ENCODE data around the gene RXFP2.

- TF ChIP-seq CTCF (conservative IDR thresholded peaks at IDR 0.05; ENCODE audit: low read depth, low read length) (no peak), EZH2 (IDR thresholded peaks at IDR 0.05; ENCODE audit: borderline replicate concordance, low read depth, low read length, poor library complexity, severe bottlenecking) (no peak)
Measured at GRCh38 chr13:31846182-31846938, 107.0 kb downstream of the RXFP2 start.
